Endothelial cell (in vitro differentiated cells): Measurements from ENCODE around the gene PYCARD. TPM values are rescaled to one million over a fixed set of nuclear protein-coding genes. Genes with fewer than 3 reads are reported as not detected.

Experiments used
- DNase-seq: peaks from one replicate; pipeline ENCODE4 v3.0.0; 2021; ENCODE audit warnings: low spot score
- H3K27ac Mint-ChIP-seq: one replicate; pipeline ENCODE4 v1.8.0; 2021; ENCODE audit warnings: mixed read lengths, inconsistent platforms; ENCODE audit not compliant: unreplicated experiment
- H3K27me3 Mint-ChIP-seq: one replicate; pipeline ENCODE4 v1.8.0; 2021; ENCODE audit warnings: mild to moderate bottlenecking, moderate library complexity, mixed read lengths, inconsistent platforms; ENCODE audit not compliant: unreplicated experiment
- H3K36me3 Mint-ChIP-seq: one replicate; pipeline ENCODE4 v1.8.0; 2021; ENCODE audit warnings: mild to moderate bottlenecking, low read depth, mixed read lengths, inconsistent platforms; ENCODE audit not compliant: unreplicated experiment
- H3K4me1 Mint-ChIP-seq: one replicate; pipeline ENCODE4 v1.8.0; 2021; ENCODE audit warnings: mild to moderate bottlenecking, mixed read lengths, inconsistent platforms; ENCODE audit not compliant: unreplicated experiment
- H3K4me3 Mint-ChIP-seq: one replicate; pipeline ENCODE4 v1.8.0; 2021; ENCODE audit warnings: mild to moderate bottlenecking, mixed read lengths, inconsistent platforms; ENCODE audit not compliant: unreplicated experiment
- H3K9me3 Mint-ChIP-seq: one replicate; pipeline ENCODE4 v1.8.0; 2021; ENCODE audit warnings: mixed read lengths, inconsistent platforms; ENCODE audit not compliant: unreplicated experiment
- long read RNA-seq: library from polyadenylated mRNA; unstranded; transcript quantifications from one replicate; pipeline ENCODE4 v2.0.0, GENCODE V29; 2020; ENCODE audit not compliant: unreplicated experiment
- total RNA-seq: library from RNA; stranded (reverse); fragmentation: NEBNext Ultra II Directional; extraction: Animal tissue kit (Norgen Biotek cat#: 25700); gene quantifications from one replicate; pipeline ENCODE4 v1.2.1, GENCODE V29; 2021; ENCODE audit not compliant: unreplicated experiment
- TF ChIP-seq, protein P1 (sequence below): fragments of 200-600 bp; sonication (generic); IDR thresholded peaks from one replicate; pipeline ENCODE4 v1.5.0; 2021; ENCODE audit warnings: antibody characterized with exemption; ENCODE audit not compliant: unreplicated experiment

PYCARD gene
- total RNA-seq, result 35.6 TPM
- long read RNA-seq, transcript PYCARD-201 (3 exons, 990 nt), result major isoform, 54 of 62 reads
- long read RNA-seq, partial matches to known transcripts, result 0 of 62 reads
- long read RNA-seq, other reads (novel, unspliced or antisense), result 2 of 62 reads

DNA sequence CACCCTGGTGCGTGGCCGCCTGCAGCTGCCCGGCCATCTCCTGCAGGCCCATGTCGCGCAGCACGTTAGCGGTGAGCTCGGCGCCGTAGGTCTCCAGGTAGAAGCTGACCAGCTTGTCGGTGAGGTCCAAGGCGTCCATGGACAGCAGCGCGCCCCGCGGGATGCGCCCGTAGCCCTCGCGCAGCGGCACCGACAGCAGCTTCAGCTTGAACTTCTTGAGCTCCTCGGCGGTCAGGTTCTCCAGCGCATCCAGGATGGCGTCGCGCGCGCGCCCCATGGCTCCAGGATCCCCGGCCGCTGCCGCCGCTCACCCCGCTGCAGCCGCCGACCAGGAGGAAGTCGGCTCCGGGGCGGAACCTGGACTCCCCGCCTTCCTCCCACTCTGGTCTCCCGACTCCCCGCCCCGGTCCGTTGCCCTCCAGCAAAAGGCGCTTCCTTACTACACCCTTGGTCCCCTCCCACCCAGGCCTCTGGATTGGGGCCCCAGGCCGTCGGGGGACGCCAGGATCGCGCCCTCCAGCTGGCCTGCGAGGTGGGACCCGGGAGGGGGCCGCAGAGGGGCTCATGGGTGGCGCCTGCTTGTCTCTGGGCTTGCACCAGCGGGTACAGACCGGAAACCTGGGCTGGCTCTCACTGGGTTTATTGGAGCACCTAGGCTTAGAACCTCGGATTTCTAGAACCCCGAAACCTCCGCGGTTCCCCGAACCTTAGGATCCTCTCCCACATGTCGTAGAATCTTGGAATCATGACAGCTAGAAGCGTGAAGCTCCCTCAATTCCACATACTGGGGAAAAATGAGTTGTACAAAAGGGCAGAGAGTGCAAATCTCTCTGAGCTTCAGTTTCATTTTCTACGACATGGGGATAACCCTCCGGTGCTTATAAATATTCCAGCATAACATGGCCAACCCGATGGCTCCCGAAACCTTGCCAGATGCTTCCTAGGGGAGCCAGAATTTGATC is at the start of gene PYCARD:
Gene PYCARD (minus strand): TSS at position 347 of the 962 bp plus-strand sequence. CDS start 70 bp downstream, at position 277.
- Mint-ChIP-seq H3K36me3 (peaks cover 14% of the 10 kb centered on the region), H3K27me3 (peaks cover 13% of the 10 kb centered on the region), H3K4me3 (peak within 1 kb of the TSS; percentile 87), H3K9me3 (no peaks in the 10 kb centered on the region), H3K27ac (peak within 1 kb of the TSS; percentile 13), H3K4me1 (peaks cover 39% of the 10 kb centered on the region)
- TF ChIP-seq, protein P1, sequence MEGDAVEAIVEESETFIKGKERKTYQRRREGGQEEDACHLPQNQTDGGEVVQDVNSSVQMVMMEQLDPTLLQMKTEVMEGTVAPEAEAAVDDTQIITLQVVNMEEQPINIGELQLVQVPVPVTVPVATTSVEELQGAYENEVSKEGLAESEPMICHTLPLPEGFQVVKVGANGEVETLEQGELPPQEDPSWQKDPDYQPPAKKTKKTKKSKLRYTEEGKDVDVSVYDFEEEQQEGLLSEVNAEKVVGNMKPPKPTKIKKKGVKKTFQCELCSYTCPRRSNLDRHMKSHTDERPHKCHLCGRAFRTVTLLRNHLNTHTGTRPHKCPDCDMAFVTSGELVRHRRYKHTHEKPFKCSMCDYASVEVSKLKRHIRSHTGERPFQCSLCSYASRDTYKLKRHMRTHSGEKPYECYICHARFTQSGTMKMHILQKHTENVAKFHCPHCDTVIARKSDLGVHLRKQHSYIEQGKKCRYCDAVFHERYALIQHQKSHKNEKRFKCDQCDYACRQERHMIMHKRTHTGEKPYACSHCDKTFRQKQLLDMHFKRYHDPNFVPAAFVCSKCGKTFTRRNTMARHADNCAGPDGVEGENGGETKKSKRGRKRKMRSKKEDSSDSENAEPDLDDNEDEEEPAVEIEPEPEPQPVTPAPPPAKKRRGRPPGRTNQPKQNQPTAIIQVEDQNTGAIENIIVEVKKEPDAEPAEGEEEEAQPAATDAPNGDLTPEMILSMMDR, result no peak
- DNase-seq, result peak; percentile 64

DNA sequence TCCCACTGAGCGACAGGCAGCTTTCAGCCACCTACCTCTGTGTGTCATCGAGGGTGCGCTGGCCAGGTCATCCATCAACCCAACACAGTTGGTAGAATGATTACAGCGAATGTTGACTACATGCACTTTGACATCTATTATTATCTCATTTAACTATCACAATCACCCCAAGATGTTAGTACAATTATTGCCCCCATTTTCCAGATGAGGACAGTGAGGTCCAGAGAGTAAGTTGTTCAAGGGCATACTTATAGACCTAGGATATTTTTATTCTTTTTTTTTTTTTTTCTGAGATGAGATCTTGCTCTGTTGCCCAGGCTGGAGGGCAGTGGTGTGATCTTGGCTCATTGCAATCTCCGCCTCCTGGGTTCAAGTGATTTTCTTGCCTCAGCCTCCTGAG is 48.9 kb upstream of the PYCARD start:
- Mint-ChIP-seq H3K36me3 (no peaks in the 10 kb centered on the region), H3K27me3 (peaks cover 3% of the 10 kb centered on the region), H3K4me1 (peaks cover 5% of the 10 kb centered on the region), H3K9me3 (no peaks in the 10 kb centered on the region), H3K27ac (no peak overlapping the region), H3K4me3 (no peak overlapping the region)
- DNase-seq, result no peak
- TF ChIP-seq, protein P1, result no peak

DNA sequence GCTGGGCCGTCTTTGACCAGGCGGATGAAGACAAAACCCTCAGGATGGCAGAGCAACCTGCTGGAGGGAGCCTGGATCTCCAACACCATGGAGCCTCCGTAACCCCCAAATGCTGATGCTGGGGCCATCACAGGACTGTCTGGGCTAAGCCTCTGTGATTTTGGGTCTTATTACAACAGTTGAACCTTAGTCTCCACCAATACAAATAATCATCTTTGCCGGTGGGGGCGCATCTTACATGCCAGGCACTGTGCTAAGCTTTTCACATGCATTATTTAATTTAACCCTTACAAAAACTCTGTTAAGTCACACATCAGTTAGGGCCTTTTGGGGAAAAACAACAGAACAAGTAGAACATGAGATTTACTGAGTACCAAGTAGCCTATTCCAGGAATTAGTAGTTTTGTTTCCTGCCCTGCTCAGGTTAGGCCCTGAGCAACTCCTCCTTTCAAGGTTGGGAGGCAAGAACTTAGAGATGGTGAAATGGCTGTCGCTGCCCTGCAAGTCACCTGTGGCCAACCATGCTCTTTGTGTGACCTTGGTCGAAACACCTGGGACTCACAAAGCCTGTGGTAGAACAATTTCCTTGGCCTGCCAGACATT is 48.3 kb upstream of the PYCARD start:
- TF ChIP-seq, protein P1, result no peak
- no peaks in the 10 kb centered on the region for H3K9me3 Mint-ChIP-seq

DNA sequence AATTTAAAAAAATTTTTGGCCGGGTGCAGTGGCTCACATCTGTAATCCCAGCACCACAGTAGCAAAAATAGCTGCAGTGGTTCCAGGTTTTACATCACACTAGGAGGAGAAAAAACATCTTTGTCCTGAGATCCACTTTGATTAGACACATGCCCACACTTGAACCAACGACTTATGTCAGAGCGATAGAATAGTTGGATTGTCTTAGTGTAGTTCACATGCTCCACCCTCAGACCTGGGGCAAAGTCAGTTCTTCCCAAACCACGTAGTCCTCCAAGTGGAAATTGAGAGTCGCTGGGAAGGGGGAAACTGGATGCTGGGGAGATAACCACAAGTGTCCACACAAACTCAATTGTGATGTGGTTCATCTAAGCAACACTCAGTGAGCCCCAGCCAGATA is 45.8 kb upstream of the PYCARD start:
- no peak for DNase-seq
- H3K4me1 Mint-ChIP-seq, result peaks cover 5% of the 10 kb centered on the region
- TF ChIP-seq, protein P1, result no peak
- no peaks in the 10 kb centered on the region for H3K9me3 Mint-ChIP-seq
- no peaks in the 10 kb centered on the region for H3K36me3 Mint-ChIP-seq
- peaks cover 3% of the 10 kb centered on the region for H3K27me3 Mint-ChIP-seq
- H3K27ac Mint-ChIP-seq, result no peak overlapping the region
- H3K4me3 Mint-ChIP-seq, result no peak overlapping the region

More for the DNA sequence above, 48.3 kb upstream of the PYCARD start:
- Mint-ChIP-seq H3K4me3 (no peak overlapping the region), H3K27me3 (peaks cover 3% of the 10 kb centered on the region), H3K4me1 (peaks cover 5% of the 10 kb centered on the region), H3K27ac (no peak overlapping the region), H3K36me3 (no peaks in the 10 kb centered on the region)
- DNase-seq, result no peak
